ENCODE data around the gene GJB6.

GRCh38 chr13:20174656-20175405, 57.3 kb downstream of the GJB6 start:
- no peak for TF ChIP-seq POLR2AphosphoS5 (IDR thresholded peaks at IDR 0.05; ENCODE audit: low read depth, low read length)
- no peak for TF ChIP-seq SIN3A (IDR thresholded peaks at IDR 0.05; ENCODE audit: borderline replicate concordance, insufficient read depth, low read length)
- TF ChIP-seq TAF1 (IDR thresholded peaks at IDR 0.05; ENCODE audit: borderline replicate concordance, insufficient read depth, low read length) = no peak
- TF ChIP-seq REST (IDR thresholded peaks at IDR 0.05; ENCODE audit: insufficient read depth in 1 of 2, low read depth in 2 of 2, low read length in 2 of 2) = no peak

Measured in PFSK-1 (cell line).